HAP-1 (cell line): ENCODE data around the gene ASIC2.

Source experiments
- DNase-seq, 2 experiments: peaks; one replicate each; pipeline ENCODE4 v3.0.0-alpha.2; 2016 to 2020; ENCODE audit warnings: low spot score in 2 of 2
- H3K27me3 ChIP-seq: fragments of 250-450 bp; sonication (Bioruptor Pico); 2 replicates; pipeline ENCODE4 v1.5.1; 2020; ENCODE audit warnings: low read depth, mild to moderate bottlenecking, moderate library complexity
- H3K36me3 ChIP-seq: fragments of 250-450 bp; sonication (Bioruptor Pico); replicated peaks from 2 replicates; pipeline ENCODE4 v1.5.1; 2020; ENCODE audit warnings: mild to moderate bottlenecking
- H3K4me1 ChIP-seq: fragments of 250-450 bp; sonication (Bioruptor Pico); 2 replicates; pipeline ENCODE4 v1.5.1; 2020; ENCODE audit warnings: mild to moderate bottlenecking
- H3K4me3 ChIP-seq: fragments of 250-450 bp; sonication (Bioruptor Pico); 2 replicates; pipeline ENCODE4 v1.5.1; 2020; ENCODE audit warnings: mild to moderate bottlenecking, moderate library complexity
- H3K9me3 ChIP-seq: fragments of 250-450 bp; sonication (Bioruptor Pico); 2 replicates; pipeline ENCODE4 v1.5.1; 2020; ENCODE audit warnings: mild to moderate bottlenecking, moderate library complexity
- in situ Hi-C: fragments of 300-500 bp; cut with MboI; formaldehyde crosslinking; loops from 3 replicates; pipeline ENCODE4 v1.14.3; 2020; ENCODE audit warnings: low sequenced_read_pairs, inconsistent platforms, mixed read lengths

ASIC2 gene

DNA sequence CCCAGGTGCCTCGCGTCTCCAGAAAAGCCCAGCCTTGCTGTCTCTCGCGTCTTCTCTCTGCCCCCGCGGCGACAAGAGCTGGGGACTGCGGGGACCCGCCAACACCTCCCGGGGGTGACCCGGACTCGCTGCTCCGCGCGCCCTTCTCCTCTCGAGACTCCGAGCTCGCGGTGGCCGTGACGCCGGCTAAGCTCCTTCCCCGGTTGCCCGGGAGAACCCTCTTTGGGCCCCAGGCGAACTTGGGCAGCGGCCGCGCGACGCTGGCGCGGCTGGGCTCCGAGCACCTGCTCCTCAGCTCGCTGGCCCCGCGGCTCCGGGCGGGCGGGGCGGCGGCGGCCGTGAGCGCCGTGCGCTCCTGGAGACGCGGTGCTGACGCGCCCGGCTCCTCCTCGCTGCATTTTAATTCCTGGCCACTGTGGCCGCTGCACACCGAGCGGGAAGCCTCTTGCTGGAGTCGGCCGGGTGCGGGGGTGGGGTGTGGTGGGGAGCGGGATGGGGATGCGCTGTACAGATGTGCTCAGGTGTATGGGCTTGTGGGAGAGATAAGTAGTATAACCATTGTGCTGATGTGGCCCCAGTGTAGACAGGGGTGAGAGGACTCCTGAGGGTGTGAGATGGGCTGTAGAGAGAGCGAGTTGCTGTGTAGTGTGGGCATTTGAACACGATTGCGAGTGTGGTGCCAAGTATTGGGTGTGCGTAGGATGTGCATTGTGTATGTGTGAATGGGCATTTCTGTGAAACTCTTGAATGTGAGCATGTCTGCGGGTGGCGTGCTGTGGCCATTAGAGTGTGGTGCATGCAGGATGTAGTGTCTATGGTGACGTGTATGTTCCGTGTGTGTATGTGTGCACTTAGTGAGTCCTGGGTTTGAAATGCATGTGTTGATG is at the start of gene ASIC2:
Gene ASIC2, minus strand, starts transcription at position 315 of the 887 bp plus-strand sequence.
- H3K36me3 ChIP-seq, result no peaks in the 10 kb centered on the region
- in situ Hi-C loops, result no loop called here
- peaks cover 19% of the 10 kb centered on the region for H3K27me3 ChIP-seq
- H3K4me3 ChIP-seq, result no peak within 1 kb of the TSS
- H3K9me3 ChIP-seq, result no peaks in the 10 kb centered on the region
- DNase-seq, result no peak
- no peaks in the 10 kb centered on the region for H3K4me1 ChIP-seq

DNA sequence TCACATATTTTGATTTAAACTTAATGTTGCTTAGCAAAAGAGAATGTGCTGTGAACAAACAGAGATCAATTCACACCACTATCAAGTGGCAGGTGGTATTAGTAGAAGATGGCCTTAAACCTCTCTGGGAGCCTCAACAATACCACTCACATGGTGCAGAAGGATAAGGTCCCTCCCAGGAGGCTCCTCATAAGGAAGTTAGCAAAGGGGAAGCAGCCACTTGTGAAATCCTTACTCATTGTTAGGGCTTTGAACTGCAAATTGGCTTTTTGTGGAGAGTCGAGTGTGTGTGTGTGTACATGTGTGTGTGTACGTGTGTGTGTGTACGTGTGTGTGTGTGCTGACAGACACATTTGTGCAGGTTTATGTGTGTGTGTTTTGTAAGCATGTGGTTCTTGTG is 48.9 kb upstream of the ASIC2 start:
- in situ Hi-C loops, result no loop called here
- no peak for DNase-seq
- Histone ChIP-seq H3K4me3 (no peak overlapping the region), H3K27me3 (no peaks in the 10 kb centered on the region), H3K36me3 (no peaks in the 10 kb centered on the region), H3K4me1 (peaks cover 2% of the 10 kb centered on the region; the same call in 1 of the 2 replicates), H3K9me3 (no peaks in the 10 kb centered on the region)

DNA sequence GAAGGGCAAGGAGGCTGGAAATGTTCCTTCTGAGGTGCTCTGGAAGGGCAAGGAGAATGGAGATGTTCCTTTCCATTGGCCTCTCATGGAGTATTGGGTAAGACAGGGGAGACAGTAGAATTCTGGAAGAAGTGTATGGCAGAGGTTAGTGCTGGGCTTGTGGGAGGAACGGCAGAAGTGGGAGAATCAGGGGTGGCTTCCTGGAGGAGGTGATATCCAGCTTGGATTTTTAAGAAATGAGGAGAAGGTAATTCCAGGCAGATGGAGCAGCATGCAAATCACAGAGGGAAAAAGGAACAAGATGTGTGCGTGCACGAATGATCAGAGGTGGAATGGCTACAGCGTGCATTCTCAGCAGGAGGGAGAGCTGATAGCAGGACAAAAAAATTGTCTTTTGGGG is 45.1 kb upstream of the ASIC2 start:
- no peaks in the 10 kb centered on the region for H3K4me1 ChIP-seq
- no peaks in the 10 kb centered on the region for H3K36me3 ChIP-seq
- H3K27me3 ChIP-seq, result no peaks in the 10 kb centered on the region
- in situ Hi-C loops, result no loop called here
- no peak overlapping the region for H3K4me3 ChIP-seq
- no peak for DNase-seq
- H3K9me3 ChIP-seq, result no peaks in the 10 kb centered on the region

DNA sequence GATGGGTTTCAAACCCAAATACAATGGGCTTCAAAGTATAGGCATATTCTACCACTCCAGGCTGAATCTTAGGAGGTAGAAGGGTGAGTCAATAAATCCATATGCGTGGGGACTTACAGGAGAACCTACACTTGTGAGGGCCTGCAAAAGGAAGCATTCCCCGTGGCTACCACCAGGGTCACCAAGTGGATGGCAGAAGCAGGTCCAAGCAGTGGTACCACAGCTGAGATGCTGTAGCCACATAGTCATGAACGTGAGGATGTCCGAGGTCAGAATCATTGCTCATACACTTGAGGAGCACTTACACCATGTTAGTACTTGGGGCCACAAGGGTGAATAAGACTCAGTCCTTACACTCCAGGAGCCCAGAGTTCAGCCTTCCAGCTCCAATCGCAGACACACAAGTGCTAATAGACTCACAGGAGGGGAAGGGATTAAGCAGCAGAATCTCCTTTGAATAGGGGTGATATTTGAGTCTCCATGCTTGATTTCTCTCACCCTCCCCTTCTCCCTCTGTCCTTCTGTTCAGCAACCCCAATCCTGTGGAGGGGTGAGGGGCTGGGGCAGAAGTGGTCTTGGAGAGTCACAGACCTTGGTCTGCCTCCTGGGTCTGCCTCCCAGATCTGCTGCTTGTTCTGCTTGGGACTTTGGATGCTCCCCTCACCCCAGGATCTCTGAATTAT is 42.5 kb upstream of the ASIC2 start:
- Histone ChIP-seq H3K9me3 (no peaks in the 10 kb centered on the region), H3K36me3 (no peaks in the 10 kb centered on the region), H3K4me1 (no peaks in the 10 kb centered on the region), H3K27me3 (no peaks in the 10 kb centered on the region), H3K4me3 (no peak overlapping the region)
- no peak for DNase-seq
- in situ Hi-C loops, result no loop called here

DNA sequence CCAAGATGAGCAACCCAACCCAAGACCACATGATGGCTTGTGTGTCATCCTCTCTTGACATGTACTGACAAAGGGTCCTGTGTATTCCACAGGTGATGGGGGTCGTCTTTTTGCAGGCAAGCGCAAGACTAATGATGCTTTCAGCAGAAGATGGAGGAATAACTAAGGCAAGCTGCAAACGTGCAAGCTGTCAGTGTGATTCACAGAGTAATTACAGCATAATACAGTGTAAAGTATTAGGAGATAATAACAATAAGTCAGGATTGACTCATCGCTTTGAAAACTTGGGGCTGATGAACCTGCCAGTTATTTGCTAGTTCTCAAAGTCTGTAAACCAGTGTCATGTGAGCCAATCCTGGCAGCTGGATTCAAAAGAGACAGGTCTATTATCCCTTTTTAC is 41.6 kb upstream of the ASIC2 start:
- Histone ChIP-seq H3K4me1 (no peaks in the 10 kb centered on the region), H3K27me3 (no peaks in the 10 kb centered on the region), H3K36me3 (no peaks in the 10 kb centered on the region), H3K4me3 (no peak overlapping the region), H3K9me3 (no peaks in the 10 kb centered on the region)
- in situ Hi-C loops, result no loop called here
- DNase-seq, result no peak

DNA sequence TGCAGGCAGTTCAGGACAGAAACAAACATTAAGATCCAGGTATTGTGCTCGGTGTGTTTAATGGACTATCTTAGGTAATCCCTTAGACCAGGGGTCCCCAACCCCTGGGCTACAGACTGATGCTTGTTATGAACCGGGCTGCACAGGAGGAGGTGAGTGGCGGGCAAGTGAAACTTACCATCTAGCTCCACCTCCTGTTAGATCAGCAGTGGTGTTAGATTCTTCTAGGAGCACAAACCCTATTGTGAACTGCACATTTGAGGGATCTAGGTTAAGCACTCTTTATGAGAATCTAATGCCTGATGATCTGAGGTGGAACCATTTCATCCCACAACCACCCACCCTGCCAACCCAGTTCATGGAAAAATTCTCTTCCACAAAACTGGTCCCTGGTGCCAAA is 37.8 kb upstream of the ASIC2 start:
- Histone ChIP-seq H3K4me1 (no peaks in the 10 kb centered on the region), H3K27me3 (no peaks in the 10 kb centered on the region), H3K4me3 (no peak overlapping the region), H3K9me3 (no peaks in the 10 kb centered on the region), H3K36me3 (no peaks in the 10 kb centered on the region)
- DNase-seq, result no peak
- in situ Hi-C loops, result no loop called here

DNA sequence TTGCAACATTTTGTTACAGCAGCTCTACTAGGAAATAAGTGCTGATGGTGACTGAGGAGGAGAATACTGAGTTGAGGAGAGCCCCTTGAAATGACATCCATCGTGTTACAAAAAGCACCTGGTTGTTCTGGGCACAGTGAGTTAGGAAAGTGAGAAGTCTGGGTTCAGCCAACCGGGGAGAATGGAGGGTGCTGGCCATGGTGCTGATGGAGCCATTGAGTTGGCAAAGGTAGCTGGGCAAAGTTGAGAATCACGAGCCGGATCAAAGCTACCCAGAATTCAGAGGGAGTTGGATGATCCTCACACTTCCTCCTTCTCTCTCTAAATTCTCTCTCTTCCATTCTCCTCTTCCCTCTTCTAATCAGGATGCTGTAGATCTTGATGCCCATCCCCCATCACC is 35.0 kb upstream of the ASIC2 start:
- Histone ChIP-seq H3K27me3 (no peaks in the 10 kb centered on the region), H3K36me3 (no peaks in the 10 kb centered on the region), H3K4me3 (no peak overlapping the region), H3K9me3 (no peaks in the 10 kb centered on the region), H3K4me1 (no peaks in the 10 kb centered on the region)
- in situ Hi-C loops, result no loop called here
- peak in 1 of 2 experiments; percentile 9 for DNase-seq

DNA sequence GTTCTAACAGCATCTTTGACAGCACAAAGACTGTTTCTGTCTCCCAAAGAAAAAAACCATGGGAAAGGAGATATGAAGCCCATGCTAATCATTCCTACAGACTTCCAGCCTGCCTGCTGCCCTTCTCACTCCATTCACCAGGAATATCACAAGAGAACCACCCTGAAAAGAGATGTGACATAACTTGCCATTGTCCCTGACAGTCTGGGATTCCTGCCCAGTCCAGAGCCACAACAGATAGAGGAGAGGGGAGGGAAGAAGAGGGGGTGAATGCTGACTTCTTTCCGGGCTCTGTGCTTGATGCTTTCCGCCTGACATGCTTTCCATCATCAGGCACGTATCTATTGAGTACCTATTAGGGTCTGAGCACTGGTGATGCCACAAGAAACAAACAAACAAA is 31.6 kb upstream of the ASIC2 start:
- DNase-seq, result no peak
- Histone ChIP-seq H3K27me3 (no peaks in the 10 kb centered on the region), H3K36me3 (no peaks in the 10 kb centered on the region), H3K9me3 (no peaks in the 10 kb centered on the region), H3K4me1 (no peaks in the 10 kb centered on the region), H3K4me3 (no peak overlapping the region)
- in situ Hi-C loops, result no loop called here

DNA sequence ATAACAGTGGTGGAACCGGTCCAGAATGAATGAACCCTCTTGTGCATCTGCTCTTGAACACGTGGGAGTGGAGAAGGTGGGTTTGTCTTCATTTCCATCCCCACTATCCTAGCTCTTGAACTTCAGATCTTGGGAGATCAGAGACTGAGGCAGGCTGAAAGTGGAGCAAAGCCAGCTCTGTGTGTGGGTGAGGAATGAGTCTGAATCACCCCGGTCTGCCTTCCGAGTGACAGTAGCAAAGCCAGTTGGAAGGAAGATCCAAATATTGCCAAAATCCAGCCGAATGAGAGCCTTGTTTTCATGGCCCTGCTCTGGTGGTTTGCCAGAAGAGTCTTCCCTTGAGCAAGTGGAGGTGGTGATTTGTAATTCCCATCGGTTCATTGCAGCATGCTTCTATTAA is 29.0 kb upstream of the ASIC2 start:
- in situ Hi-C loops, result no loop called here
- no peaks in the 10 kb centered on the region for H3K4me1 ChIP-seq
- H3K27me3 ChIP-seq, result no peaks in the 10 kb centered on the region
- H3K4me3 ChIP-seq, result no peak overlapping the region
- DNase-seq, result no peak
- H3K9me3 ChIP-seq, result no peaks in the 10 kb centered on the region
- H3K36me3 ChIP-seq, result no peaks in the 10 kb centered on the region

DNA sequence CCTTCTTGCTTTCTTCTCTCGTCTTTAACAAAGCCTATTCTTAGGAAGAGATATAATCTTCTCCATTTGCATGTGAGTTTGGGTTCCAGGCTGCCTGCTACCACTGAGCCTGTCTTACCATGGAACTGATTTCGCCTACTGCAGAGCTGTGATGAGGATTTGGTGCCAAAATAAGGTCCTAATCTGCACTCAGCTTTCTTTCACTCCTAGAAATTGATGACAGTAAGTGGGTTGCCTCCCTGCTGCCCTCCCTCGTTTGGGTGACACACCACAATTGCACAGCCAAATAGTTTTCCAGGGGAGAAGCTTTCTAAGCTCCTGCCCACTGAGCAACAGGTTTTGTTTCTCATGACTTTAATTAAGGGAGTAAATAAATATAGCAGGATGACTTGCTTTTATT is 25.1 kb upstream of the ASIC2 start:
- H3K27me3 ChIP-seq, result no peaks in the 10 kb centered on the region
- no peaks in the 10 kb centered on the region for H3K4me1 ChIP-seq
- in situ Hi-C loops, result no loop called here
- DNase-seq, result no peak
- H3K36me3 ChIP-seq, result no peaks in the 10 kb centered on the region
- no peaks in the 10 kb centered on the region for H3K9me3 ChIP-seq
- H3K4me3 ChIP-seq, result no peak overlapping the region

DNA sequence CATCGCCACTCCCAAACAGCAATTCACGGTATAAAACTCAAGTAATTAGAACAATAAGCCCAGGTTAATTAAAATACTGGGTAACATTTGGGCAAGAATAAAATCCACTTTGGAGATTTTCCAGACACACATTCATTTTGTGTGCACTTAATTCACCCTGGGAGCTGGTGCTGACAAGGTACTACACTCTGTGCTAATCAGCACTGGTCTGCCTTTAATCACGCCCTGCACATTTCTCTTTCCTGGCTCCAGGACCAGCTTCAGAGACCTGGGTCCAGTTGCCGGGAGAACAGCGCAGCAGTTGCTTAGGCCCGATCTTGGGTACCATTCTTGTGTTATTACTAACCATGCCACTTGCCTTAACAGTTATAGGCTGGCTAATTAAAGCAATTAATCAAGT is 23.7 kb upstream of the ASIC2 start:
- no peaks in the 10 kb centered on the region for H3K9me3 ChIP-seq
- no peak overlapping the region for H3K4me3 ChIP-seq
- no peaks in the 10 kb centered on the region for H3K4me1 ChIP-seq
- in situ Hi-C loops, result no loop called here
- no peaks in the 10 kb centered on the region for H3K36me3 ChIP-seq
- DNase-seq, result no peak
- no peaks in the 10 kb centered on the region for H3K27me3 ChIP-seq

DNA sequence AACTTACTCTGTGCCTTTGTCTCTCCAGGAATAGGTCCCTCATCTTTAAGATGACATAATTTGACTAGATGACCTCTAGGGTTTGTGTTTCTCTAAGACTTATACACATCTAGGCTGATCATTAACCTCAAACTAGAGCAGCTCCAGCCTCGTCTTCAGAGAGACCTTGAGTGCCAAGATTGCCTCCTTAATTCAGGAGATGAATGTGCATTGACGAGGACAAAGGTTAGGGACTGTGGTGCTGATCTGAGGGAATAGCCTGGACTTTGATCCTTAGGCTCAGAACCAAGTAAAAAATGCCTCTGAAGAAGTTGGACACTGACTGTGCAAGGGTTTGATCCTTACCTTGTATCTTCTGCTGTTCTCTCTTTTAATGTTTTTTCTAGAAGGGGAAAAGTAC is 17.2 kb upstream of the ASIC2 start:
- Histone ChIP-seq H3K9me3 (no peaks in the 10 kb centered on the region), H3K4me1 (no peaks in the 10 kb centered on the region), H3K27me3 (no peaks in the 10 kb centered on the region), H3K4me3 (no peak overlapping the region), H3K36me3 (no peaks in the 10 kb centered on the region)
- DNase-seq, result no peak
- in situ Hi-C loops, result no loop called here

DNA sequence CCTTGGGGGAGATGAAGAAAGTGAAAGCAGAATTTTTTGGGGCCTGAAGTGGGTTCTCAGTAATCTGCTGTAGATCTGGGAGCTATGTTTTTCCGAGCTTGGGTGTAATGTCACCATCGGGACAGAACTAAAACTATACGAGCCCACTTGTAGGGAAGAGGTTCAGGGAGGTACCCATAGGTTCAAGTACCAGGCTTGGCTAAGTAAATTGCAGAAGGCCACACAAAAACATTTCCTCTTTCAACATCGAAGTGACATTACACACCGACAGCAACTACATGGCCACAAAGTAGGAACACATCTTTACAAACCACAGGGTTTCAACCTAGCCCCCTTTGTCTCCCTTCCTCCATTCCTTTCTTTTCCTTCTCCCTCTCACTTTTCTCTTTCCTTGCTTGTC is 10.2 kb upstream of the ASIC2 start:
- no peaks in the 10 kb centered on the region for H3K36me3 ChIP-seq
- H3K4me1 ChIP-seq, result no peaks in the 10 kb centered on the region
- in situ Hi-C loops, result no loop called here
- no peaks in the 10 kb centered on the region for H3K9me3 ChIP-seq
- H3K4me3 ChIP-seq, result no peak overlapping the region
- DNase-seq, result no peak
- H3K27me3 ChIP-seq, result no peaks in the 10 kb centered on the region

DNA sequence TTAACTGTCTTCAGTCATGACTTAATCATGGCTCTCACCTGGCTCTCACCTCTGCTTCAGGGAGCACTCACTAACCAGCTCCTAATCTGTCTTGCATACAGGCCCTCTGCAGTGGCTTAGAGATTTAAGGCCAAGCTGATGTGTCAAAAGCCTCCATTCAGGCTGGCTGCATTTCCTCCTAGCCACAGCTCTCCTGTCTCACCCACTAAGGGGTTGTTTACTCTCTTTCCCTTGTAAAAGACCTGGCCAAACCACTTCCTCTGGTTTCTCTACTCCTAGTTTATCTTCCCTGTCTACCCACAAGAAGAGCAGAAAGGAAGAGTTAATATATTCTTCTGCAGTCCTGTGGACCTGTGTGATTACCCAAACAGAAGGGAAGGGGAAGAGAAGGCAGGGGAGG is 9.3 kb upstream of the ASIC2 start:
- Histone ChIP-seq H3K27me3 (no peaks in the 10 kb centered on the region), H3K9me3 (no peaks in the 10 kb centered on the region), H3K4me3 (no peak overlapping the region), H3K4me1 (no peaks in the 10 kb centered on the region), H3K36me3 (no peaks in the 10 kb centered on the region)
- DNase-seq, result no peak
- in situ Hi-C loops, result no loop called here
